HEK293 (cell line): ENCODE results near the gene VASN.

Experiments used
- CTCF ChIA-PET: fragments of 350-600 bp; formaldehyde crosslinking; extraction: SDS; loops from one replicate; lab custom pipeline; 2021; ENCODE audit warnings: antibody characterized with exemption; lab: Yijun Ruan, JAX
- POLR2A ChIA-PET: fragments of 300-600 bp; formaldehyde crosslinking; extraction: SDS; loops from one replicate; lab custom pipeline; 2020; ENCODE audit warnings: antibody characterized with exemption, inconsistent platforms; lab: Yijun Ruan, JAX
- H3K27ac ChIP-seq: fragments of 200-500 bp; sonication (Bioruptor generic); 2 replicates; pipeline ENCODE4 v1.5.1; 2014; ENCODE audit warnings: low read depth, low read length, control low read depth, inconsistent platforms; ENCODE audit errors: extremely low read depth
- H3K36me3 ChIP-seq, 2 experiments: fragments of 200-500 bp in 1 of 2; sonication (Bioruptor generic) in 1 of 2; 1 replicate in 1 of 2; 2 replicates in 1 of 2; pipeline ENCODE4 v1.5.1; 2014 to 2017; ENCODE audit warnings: inconsistent platforms in 2 of 2, low read length in 2 of 2; ENCODE audit not compliant: control insufficient read depth in 2 of 2, insufficient read depth in 1 of 2
- H3K4me1 ChIP-seq: fragments of 200-500 bp; sonication (Bioruptor generic); 2 replicates; pipeline ENCODE4 v1.5.1; 2014; ENCODE audit warnings: mild to moderate bottlenecking, low read length, inconsistent platforms; ENCODE audit not compliant: control insufficient read depth, insufficient read depth
- H3K4me3 ChIP-seq: 2 replicates; pipeline ENCODE4 v1.5.1; 2011; ENCODE audit warnings: low read depth, mild to moderate bottlenecking, control low read depth, low read length, moderate library complexity
- H3K9me3 ChIP-seq: fragments of 200-500 bp; sonication (Bioruptor generic); 2 replicates; pipeline ENCODE4 v1.5.1; 2014; ENCODE audit warnings: low read depth, low read length, inconsistent platforms; ENCODE audit not compliant: control insufficient read depth, insufficient read depth
- PRDM4 ChIP-seq: fragments of 450-650 bp; formaldehyde crosslinking; IDR thresholded peaks from 2 replicates; pipeline ENCODE4 v1.5.1; 2017; ENCODE audit warnings: missing biosample characterization, missing genetic modification characterization
- TSHZ1 ChIP-seq: fragments of 450-650 bp; formaldehyde crosslinking; IDR thresholded peaks from 2 replicates; pipeline ENCODE4 v1.5.1; 2016; ENCODE audit warnings: missing biosample characterization, missing genetic modification characterization, borderline replicate concordance
- ZBTB21 ChIP-seq: fragments of 450-650 bp; formaldehyde crosslinking; IDR thresholded peaks from 2 replicates; pipeline ENCODE4 v1.5.1; 2017; ENCODE audit warnings: missing biosample characterization, missing genetic modification characterization
- ZBTB48 ChIP-seq: fragments of 450-650 bp; formaldehyde crosslinking; IDR thresholded peaks from 2 replicates; pipeline ENCODE4 v1.5.1; 2016; ENCODE audit warnings: missing biosample characterization, missing genetic modification characterization
- ZBTB6 ChIP-seq: fragments of 450-650 bp; formaldehyde crosslinking; IDR thresholded peaks from 2 replicates; pipeline ENCODE4 v1.5.1; 2017; ENCODE audit warnings: missing biosample characterization, missing genetic modification characterization
- ZFP3 ChIP-seq: fragments of 450-650 bp; formaldehyde crosslinking; IDR thresholded peaks from 2 replicates; pipeline ENCODE4 v1.5.1; 2016; ENCODE audit warnings: low read depth, missing biosample characterization, missing genetic modification characterization
- ZFP69B ChIP-seq: fragments of 450-650 bp; formaldehyde crosslinking; IDR thresholded peaks from 2 replicates; pipeline ENCODE4 v1.5.1; 2016; ENCODE audit warnings: missing biosample characterization, missing genetic modification characterization
- ZNF114 ChIP-seq: fragments of 450-650 bp; formaldehyde crosslinking; IDR thresholded peaks from 2 replicates; pipeline ENCODE4 v1.5.0; 2017; ENCODE audit warnings: missing biosample characterization, missing genetic modification characterization
- ZNF121 ChIP-seq: fragments of 450-650 bp; formaldehyde crosslinking; IDR thresholded peaks from 2 replicates; pipeline ENCODE4 v1.5.1; 2016; ENCODE audit warnings: missing biosample characterization, missing genetic modification characterization
- ZNF132 ChIP-seq: fragments of 450-650 bp; formaldehyde crosslinking; IDR thresholded peaks from 2 replicates; pipeline ENCODE4 v1.5.1; 2017; ENCODE audit warnings: missing biosample characterization, missing genetic modification characterization, borderline replicate concordance
- ZNF26 ChIP-seq: fragments of 450-650 bp; formaldehyde crosslinking; IDR thresholded peaks from 2 replicates; pipeline ENCODE4 v1.5.1; 2016; ENCODE audit warnings: missing biosample characterization, missing genetic modification characterization
- ZNF274 ChIP-seq, 2 experiments: fragments of 200-500 bp in 1 of 2; fragments of 450-650 bp in 1 of 2; sonication (Bioruptor generic) in 1 of 2; formaldehyde crosslinking in 1 of 2; IDR thresholded peaks; 2 replicates each; pipeline versions ENCODE4 v1.5.1 to v1.6.1; 2014 to 2016; ENCODE audit warnings: borderline replicate concordance in 1 of 2, inconsistent platforms in 1 of 2, low read length in 1 of 2, missing biosample characterization in 1 of 2, missing genetic modification characterization in 1 of 2
- ZNF280C ChIP-seq: fragments of 450-650 bp; formaldehyde crosslinking; IDR thresholded peaks from 2 replicates; pipeline ENCODE4 v1.5.1; 2016; ENCODE audit warnings: missing biosample characterization, missing genetic modification characterization
- ZNF341 ChIP-seq: fragments of 450-650 bp; formaldehyde crosslinking; IDR thresholded peaks from 2 replicates; pipeline ENCODE4; 2016; ENCODE audit warnings: low read depth, missing biosample characterization, missing genetic modification characterization
- ZNF398 ChIP-seq: fragments of 450-650 bp; formaldehyde crosslinking; IDR thresholded peaks from 2 replicates; pipeline ENCODE4 v1.5.1; 2017; ENCODE audit warnings: missing biosample characterization, missing genetic modification characterization
- ZNF426 ChIP-seq: fragments of 450-650 bp; formaldehyde crosslinking; IDR thresholded peaks from 2 replicates; pipeline ENCODE4 v1.5.1; 2017; ENCODE audit warnings: missing biosample characterization, missing genetic modification characterization, mild to moderate bottlenecking, inconsistent platforms, moderate library complexity
- ZNF560 ChIP-seq: fragments of 450-650 bp; formaldehyde crosslinking; IDR thresholded peaks from 2 replicates; pipeline ENCODE4 v1.5.1; 2017; ENCODE audit warnings: missing biosample characterization, missing genetic modification characterization, borderline replicate concordance
- ZNF692 ChIP-seq: fragments of 450-650 bp; formaldehyde crosslinking; IDR thresholded peaks from 2 replicates; pipeline ENCODE4 v1.5.1; 2016; ENCODE audit warnings: missing biosample characterization, missing genetic modification characterization
- ZNF785 ChIP-seq: fragments of 450-650 bp; formaldehyde crosslinking; IDR thresholded peaks from 2 replicates; pipeline ENCODE4 v1.5.1; 2016; ENCODE audit warnings: missing biosample characterization, missing genetic modification characterization
- ZSCAN30 ChIP-seq: fragments of 450-650 bp; IDR thresholded peaks from 2 replicates; pipeline ENCODE4 v1.5.1; 2018; ENCODE audit warnings: missing biosample characterization, mild to moderate bottlenecking, missing genetic modification characterization, moderate library complexity

Gene VASN

GRCh38 chr16:4330277-4330874 lies 41.3 kb upstream of the VASN start (continued):
- no peak for TF ChIP-seq PRDM4
- TF ChIP-seq ZNF121 (tag by site-specific recombination): no peak
- no peak; the same call in 1 of the 2 replicates for TF ChIP-seq ZNF692
- TF ChIP-seq ZNF398: no peak
- no peak for TF ChIP-seq ZBTB48
- no peak for TF ChIP-seq ZNF132
- TF ChIP-seq ZNF560 (tag by site-specific recombination): no peak
- no peak for TF ChIP-seq ZNF426
- TF ChIP-seq TSHZ1 (tag by site-specific recombination): no peak
- 0 out of 2 replicates have a peak, but pooled peaks have one; percentile 22 for TF ChIP-seq ZFP69B
- no peak for TF ChIP-seq ZNF26
- no peak for TF ChIP-seq ZFP3 (tag by site-specific recombination)
- no peak for TF ChIP-seq ZBTB21 (tag by site-specific recombination)
- TF ChIP-seq ZNF114 (tag by site-specific recombination): no peak

GRCh38 chr16:4332083-4332482 lies 39.6 kb upstream of the VASN start:
- peaks cover 0 to 21% of the 10 kb centered on the region in 2 experiments; a peak in 1 of 3 replicates for H3K36me3 ChIP-seq
- H3K27ac ChIP-seq: no peak overlapping the region
- CTCF ChIA-PET: interaction anchor here (0.7 to 4.1 kb wide), 11 partner anchors 8 to 1203 kb away, joined by 3 to 63 read pairs (median 4); no protein-coding TSS in a partner anchor
- H3K4me1 ChIP-seq: no peaks in the 10 kb centered on the region
- H3K9me3 ChIP-seq: no peaks in the 10 kb centered on the region
- POLR2A ChIA-PET: interaction anchor here (0.9 kb wide), 2 partner anchors 42 to 78 kb away, joined by 3 read pairs; no protein-coding TSS in a partner anchor
- H3K4me3 ChIP-seq: no peak overlapping the region
- TF ChIP-seq ZNF341 (tag by site-specific recombination): no peak
- TF ChIP-seq ZNF274 (IDR thresholded peaks at IDR 0.05; ENCODE audit: low read length): no peak
- no peak for TF ChIP-seq ZNF274 (tag by site-specific recombination; IDR thresholded peaks at IDR 0.05; ENCODE audit: borderline replicate concordance)
- TF ChIP-seq ZSCAN30 (tag by site-specific recombination): no peak
- no peak for TF ChIP-seq ZNF280C
- no peak for TF ChIP-seq ZBTB6 (tag by site-specific recombination)
- TF ChIP-seq ZNF785: no peak
